Measurements from ENCODE around the gene RNF40. TPM values are rescaled to one million over a fixed set of nuclear protein-coding genes. Genes with fewer than 3 reads are reported as not detected.
"Not testable (repeated sequence)": the region's sequence is repeated elsewhere in the genome, so short reads cannot be mapped to it uniquely, and the experiment has no call there.

RNF40 gene
- total RNA-seq, 1 donor, result 88.3 TPM

- H3K79me2 ChIP-seq (ENCODE audit: insufficient read depth, low read length), result peaks cover 3% of the 10 kb centered on the region
- peak overlapping the region; percentile 90 for H3K4me3 ChIP-seq (ENCODE audit: insufficient read depth, low read length)
- TF ChIP-seq CTCF (IDR thresholded peaks at IDR 0.05; ENCODE audit: extremely low read depth, low read depth, low read length), result no peak
- no peaks in the 10 kb centered on the region for H3K27me3 ChIP-seq (ENCODE audit: insufficient read depth, low read length)
- peak overlapping the region; percentile 69 for H3K27ac ChIP-seq (ENCODE audit: low read depth, low read length)
- H3K36me3 ChIP-seq (ENCODE audit: insufficient read depth, low read length), result no peaks in the 10 kb centered on the region
- no peaks in the 10 kb centered on the region for H4K20me1 ChIP-seq (ENCODE audit: insufficient read depth, low read length)
- peak overlapping the region; percentile 95 for H3K4me2 ChIP-seq (ENCODE audit: insufficient read depth, low read length)
- H3K9me3 ChIP-seq (ENCODE audit: low read depth, low read length), result no peaks in the 10 kb centered on the region
- no peak for DNase-seq (ENCODE audit: insufficient read length, low spot score, missing footprints)
- peaks cover 8% of the 10 kb centered on the region for H3K4me1 ChIP-seq (ENCODE audit: insufficient read depth, low read length)
- peak overlapping the region; percentile 100 for H2AFZ ChIP-seq (ENCODE audit: low read length)
Observed at GRCh38 chr16:30805056-30805369, 42.9 kb downstream of the RNF40 start.

GRCh38 chr16:30805370-30806169 lies 43.4 kb downstream of the RNF40 start:
- Histone ChIP-seq H3K36me3 (ENCODE audit: insufficient read depth, low read length) (no peaks in the 10 kb centered on the region), H3K27me3 (ENCODE audit: insufficient read depth, low read length) (no peaks in the 10 kb centered on the region), H3K9me3 (ENCODE audit: low read depth, low read length) (no peaks in the 10 kb centered on the region), H2AFZ (ENCODE audit: low read length) (peak overlapping the region; percentile 100), H3K4me2 (ENCODE audit: insufficient read depth, low read length) (peak overlapping the region; percentile 95), H3K79me2 (ENCODE audit: insufficient read depth, low read length) (peaks cover 3% of the 10 kb centered on the region), H3K27ac (ENCODE audit: low read depth, low read length) (peak overlapping the region; percentile 69), H3K4me3 (ENCODE audit: insufficient read depth, low read length) (peak overlapping the region; percentile 90), H3K4me1 (ENCODE audit: insufficient read depth, low read length) (peaks cover 8% of the 10 kb centered on the region), H4K20me1 (ENCODE audit: insufficient read depth, low read length) (no peaks in the 10 kb centered on the region)
- peak; percentile 97 for DNase-seq (ENCODE audit: insufficient read length, low spot score, missing footprints)
- TF ChIP-seq CTCF (IDR thresholded peaks at IDR 0.05; ENCODE audit: extremely low read depth, low read depth, low read length), result no peak

- TF ChIP-seq CTCF (IDR thresholded peaks at IDR 0.05; ENCODE audit: extremely low read depth, low read depth, low read length), result no peak
- Histone ChIP-seq H3K79me2 (ENCODE audit: insufficient read depth, low read length) (peaks cover 3% of the 10 kb centered on the region), H3K9me3 (ENCODE audit: low read depth, low read length) (no peaks in the 10 kb centered on the region), H3K4me3 (ENCODE audit: insufficient read depth, low read length) (no peak overlapping the region), H3K27me3 (ENCODE audit: insufficient read depth, low read length) (no peaks in the 10 kb centered on the region), H4K20me1 (ENCODE audit: insufficient read depth, low read length) (no peaks in the 10 kb centered on the region), H3K36me3 (ENCODE audit: insufficient read depth, low read length) (no peaks in the 10 kb centered on the region), H3K4me2 (ENCODE audit: insufficient read depth, low read length) (no peak overlapping the region), H3K27ac (ENCODE audit: low read depth, low read length) (no peak overlapping the region), H3K4me1 (ENCODE audit: insufficient read depth, low read length) (peaks cover 8% of the 10 kb centered on the region), H2AFZ (ENCODE audit: low read length) (no peak overlapping the region)
- no peak for DNase-seq (ENCODE audit: insufficient read length, low spot score, missing footprints)
Observed at GRCh38 chr16:30808146-30808545, 46.0 kb downstream of the RNF40 start.

GRCh38 chr16:30808890-30809426 lies 46.8 kb downstream of the RNF40 start:
- DNase-seq (ENCODE audit: insufficient read length, low spot score, missing footprints); H3K27me3 ChIP-seq (ENCODE audit: insufficient read depth, low read length); H3K9me3 ChIP-seq (ENCODE audit: low read depth, low read length); H3K36me3 ChIP-seq (ENCODE audit: insufficient read depth, low read length); H3K27ac ChIP-seq (ENCODE audit: low read depth, low read length); H3K4me2 ChIP-seq (ENCODE audit: insufficient read depth, low read length); H3K4me3 ChIP-seq (ENCODE audit: insufficient read depth, low read length); H4K20me1 ChIP-seq (ENCODE audit: insufficient read depth, low read length); H2AFZ ChIP-seq (ENCODE audit: low read length); H3K79me2 ChIP-seq (ENCODE audit: insufficient read depth, low read length): not testable (repeated sequence)
- H3K4me1 ChIP-seq (ENCODE audit: insufficient read depth, low read length), result peaks cover 12% of the 10 kb centered on the region

- H2AFZ ChIP-seq (ENCODE audit: low read length); H3K27ac ChIP-seq (ENCODE audit: low read depth, low read length); H3K4me2 ChIP-seq (ENCODE audit: insufficient read depth, low read length); H4K20me1 ChIP-seq (ENCODE audit: insufficient read depth, low read length); H3K4me3 ChIP-seq (ENCODE audit: insufficient read depth, low read length); H3K36me3 ChIP-seq (ENCODE audit: insufficient read depth, low read length); DNase-seq (ENCODE audit: insufficient read length, low spot score, missing footprints); H3K79me2 ChIP-seq (ENCODE audit: insufficient read depth, low read length); H3K27me3 ChIP-seq (ENCODE audit: insufficient read depth, low read length); H3K9me3 ChIP-seq (ENCODE audit: low read depth, low read length): not testable (repeated sequence)
- H3K4me1 ChIP-seq (ENCODE audit: insufficient read depth, low read length), result peaks cover 13% of the 10 kb centered on the region
Observed at GRCh38 chr16:30809675-30810074, 47.6 kb downstream of the RNF40 start.
